ENCODE data around the gene MTMR10.

The MTMR10 gene

GRCh38 chr15:30991255-30992235, at the start of gene MTMR10:
TSS of gene MTMR10 (minus strand) at chr15:30991628. CDS start at chr15:30991506, 122 bp downstream.
- peak; percentile 76 for DNase-seq (ENCODE audit: insufficient read length, low spot score)
- peak; percentile 78 for FAIRE-seq

GRCh38 chr15:31040611-31041010, 49.2 kb upstream of the MTMR10 start:
- no peak for DNase-seq (ENCODE audit: insufficient read length, low spot score)
- FAIRE-seq: no peak

GRCh38 chr15:31039961-31040360, 48.5 kb upstream of the MTMR10 start:
- DNase-seq (ENCODE audit: insufficient read length, low spot score): no peak
- FAIRE-seq: no peak

GRCh38 chr15:31037731-31038477, 46.5 kb upstream of the MTMR10 start:
- DNase-seq (ENCODE audit: insufficient read length, low spot score) (no peak), FAIRE-seq (no peak)

GRCh38 chr15:31036783-31037182, 45.4 kb upstream of the MTMR10 start:
- FAIRE-seq (no peak), DNase-seq (ENCODE audit: insufficient read length, low spot score) (no peak)

- no peak for DNase-seq (ENCODE audit: insufficient read length, low spot score)
- FAIRE-seq: no peak
Observed at GRCh38 chr15:31035610-31036009, 44.2 kb upstream of the MTMR10 start.

- DNase-seq (ENCODE audit: insufficient read length, low spot score) (no peak), FAIRE-seq (no peak)
Observed at GRCh38 chr15:31034152-31034551, 42.7 kb upstream of the MTMR10 start.

- DNase-seq (ENCODE audit: insufficient read length, low spot score): no peak
- FAIRE-seq: no peak
Observed at GRCh38 chr15:31032961-31033371, 41.5 kb upstream of the MTMR10 start.

- DNase-seq (ENCODE audit: insufficient read length, low spot score) (peak; percentile 49), FAIRE-seq (peak; percentile 97)
Observed at GRCh38 chr15:31031471-31032067, 40.1 kb upstream of the MTMR10 start.

GRCh38 chr15:31027910-31028578, 36.6 kb upstream of the MTMR10 start:
- no peak for DNase-seq (ENCODE audit: insufficient read length, low spot score)
- no peak for FAIRE-seq

- no peak for DNase-seq (ENCODE audit: insufficient read length, low spot score)
- no peak for FAIRE-seq
Observed at GRCh38 chr15:31025996-31026395, 34.6 kb upstream of the MTMR10 start.

GRCh38 chr15:31024979-31025378, 33.6 kb upstream of the MTMR10 start:
- no peak for DNase-seq (ENCODE audit: insufficient read length, low spot score)

GRCh38 chr15:31024330-31024729, 32.9 kb upstream of the MTMR10 start:
- no peak for FAIRE-seq

More at GRCh38 chr15:31024979-31025378, 33.6 kb upstream of the MTMR10 start:
- FAIRE-seq: no peak

GRCh38 chr15:31023841-31024240, 32.4 kb upstream of the MTMR10 start:
- FAIRE-seq: no peak
- no peak for DNase-seq (ENCODE audit: insufficient read length, low spot score)

More at GRCh38 chr15:31024330-31024729, 32.9 kb upstream of the MTMR10 start:
- no peak for DNase-seq (ENCODE audit: insufficient read length, low spot score)

- DNase-seq (ENCODE audit: insufficient read length, low spot score) (no peak), FAIRE-seq (peak; percentile 85)
Observed at GRCh38 chr15:31021067-31021665, 29.7 kb upstream of the MTMR10 start.

- FAIRE-seq (peak; percentile 64), DNase-seq (ENCODE audit: insufficient read length, low spot score) (no peak)
Observed at GRCh38 chr15:31020542-31020941, 29.1 kb upstream of the MTMR10 start.

GRCh38 chr15:31019986-31020385, 28.6 kb upstream of the MTMR10 start:
- DNase-seq (ENCODE audit: insufficient read length, low spot score) (no peak), FAIRE-seq (no peak)

GRCh38 chr15:31017311-31017710, 25.9 kb upstream of the MTMR10 start:
- FAIRE-seq: no peak
- DNase-seq (ENCODE audit: insufficient read length, low spot score): no peak

- FAIRE-seq (no peak), DNase-seq (ENCODE audit: insufficient read length, low spot score) (no peak)
Observed at GRCh38 chr15:31016446-31016915, 25.1 kb upstream of the MTMR10 start.

- DNase-seq (ENCODE audit: insufficient read length, low spot score) (no peak), FAIRE-seq (no peak)
Observed at GRCh38 chr15:31014608-31014925, 23.1 kb upstream of the MTMR10 start.
